Activated CD8-positive, alpha-beta T cell treated with anti-CD3 and anti-CD28 coated beads for 36 hours (primary cell): ENCODE data around the gene UBAC1. TPM values are rescaled to one million over a fixed set of nuclear protein-coding genes. Genes with fewer than 3 reads are reported as not detected.

Source experiments
- ATAC-seq: fragments of 200-7000 bp; cut with Tn5 transposase; one replicate; pipeline ENCODE4 v1.10.0; 2021; ENCODE audit warnings: mild to moderate bottlenecking, moderate library complexity
- CTCF ChIA-PET: fragments of 350-600 bp; sonication (Branson Sonifier 250); formaldehyde crosslinking; loops from one replicate; lab custom pipeline; 2021; ENCODE audit warnings: antibody characterized with exemption; lab: Charles Lee
- POLR2A ChIA-PET: fragments of 350-600 bp; sonication (Branson Sonifier 250); formaldehyde crosslinking; loops from one replicate; lab custom pipeline; 2021; ENCODE audit warnings: antibody characterized with exemption; lab: Charles Lee
- DNase-seq: peaks from one replicate; pipeline ENCODE4 v3.0.0-alpha.2; 2020
- H3K27ac Mint-ChIP-seq: one replicate; pipeline ENCODE4 v1.8.0; 2021; ENCODE audit warnings: mild to moderate bottlenecking, mixed read lengths
- H3K27me3 Mint-ChIP-seq: one replicate; pipeline ENCODE4 v1.8.0; 2021; ENCODE audit warnings: mixed read lengths
- H3K36me3 Mint-ChIP-seq: one replicate; pipeline ENCODE4 v1.8.0; 2021; ENCODE audit warnings: low read depth, mixed read lengths
- H3K4me1 Mint-ChIP-seq: one replicate; pipeline ENCODE4 v1.8.0; 2021; ENCODE audit warnings: low read depth, mixed read lengths
- H3K4me3 Mint-ChIP-seq: one replicate; pipeline ENCODE4 v1.8.0; 2021; ENCODE audit warnings: mild to moderate bottlenecking, moderate library complexity, mixed read lengths
- H3K9me3 Mint-ChIP-seq: one replicate; pipeline ENCODE4 v1.8.0; 2021; ENCODE audit warnings: mixed read lengths
- intact Hi-C: fragments of 100-400 bp; cut with micrococcal nuclease; formaldehyde crosslinking; loops from one replicate; pipeline ENCODE4 v1.10.0; 2022
- total RNA-seq, 2 experiments: library from RNA; stranded (reverse); gene quantifications; one replicate each; pipeline ENCODE4 v1.2.3, GENCODE V29; 2021
- TF ChIP-seq, protein P1 (sequence below): fragments of 200-600 bp; IDR thresholded peaks from one replicate; pipeline ENCODE4 v1.8.0; 2022; ENCODE audit warnings: antibody characterized with exemption, mild to moderate bottlenecking

The UBAC1 gene
- total RNA-seq, 2 experiments from 2014 or later = 32.4 to 34.3 TPM

DNA sequence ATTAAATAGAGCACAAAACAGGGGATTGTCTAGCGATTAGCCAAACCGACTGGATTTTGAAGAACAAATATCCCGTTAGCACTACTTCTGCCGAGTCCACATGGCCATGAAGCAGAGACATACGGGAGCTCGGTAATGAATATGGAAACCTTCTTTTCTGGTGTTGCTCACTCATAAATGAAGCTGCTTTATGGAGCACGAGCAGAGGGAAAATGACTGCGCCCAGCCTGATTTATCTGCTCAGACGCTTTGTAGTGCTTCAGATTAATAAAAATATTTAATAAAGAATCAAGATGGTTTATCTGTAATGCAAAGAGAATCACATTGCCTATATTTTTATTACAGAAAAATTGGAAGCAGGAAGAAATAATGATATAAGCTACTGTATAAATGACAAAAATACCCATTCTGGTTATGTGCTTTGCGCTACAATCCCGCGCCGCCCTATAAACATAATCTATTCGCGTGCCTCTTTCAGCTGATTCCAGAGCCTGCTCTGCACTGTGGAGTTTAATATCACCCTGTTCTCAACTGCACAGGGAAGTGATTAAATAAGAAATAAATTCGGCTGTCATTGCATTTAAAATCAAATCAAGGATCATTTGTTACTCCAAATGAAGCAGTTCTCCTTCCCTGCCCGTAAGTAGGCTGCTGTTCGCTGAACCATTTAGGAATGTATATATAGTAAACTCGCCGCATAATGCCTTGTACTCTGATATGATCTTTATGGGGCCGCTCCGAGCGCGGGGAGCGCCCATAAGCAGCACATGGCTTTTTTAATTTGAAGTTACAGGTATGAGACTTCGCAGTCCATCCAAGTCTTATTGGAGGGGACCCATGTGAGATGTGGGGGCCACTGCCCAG, 22.3 kb upstream of the UBAC1 start:
- intact Hi-C loops = no loop called here
- CTCF ChIA-PET = interaction anchor here (0.7 to 1.9 kb wide), 3 partner anchors 10 to 139 kb away, joined by 3 to 5 read pairs (median 3); no protein-coding TSS in a partner anchor
- ATAC-seq (no peak), DNase-seq (no peak)
- Mint-ChIP-seq H3K36me3 (no peaks in the 10 kb centered on the region), H3K4me1 (peaks cover 8% of the 10 kb centered on the region), H3K27me3 (no peaks in the 10 kb centered on the region), H3K9me3 (no peaks in the 10 kb centered on the region), H3K27ac (no peak overlapping the region), H3K4me3 (no peak overlapping the region)
- POLR2A ChIA-PET = no interaction called here
- TF ChIP-seq, protein P1, sequence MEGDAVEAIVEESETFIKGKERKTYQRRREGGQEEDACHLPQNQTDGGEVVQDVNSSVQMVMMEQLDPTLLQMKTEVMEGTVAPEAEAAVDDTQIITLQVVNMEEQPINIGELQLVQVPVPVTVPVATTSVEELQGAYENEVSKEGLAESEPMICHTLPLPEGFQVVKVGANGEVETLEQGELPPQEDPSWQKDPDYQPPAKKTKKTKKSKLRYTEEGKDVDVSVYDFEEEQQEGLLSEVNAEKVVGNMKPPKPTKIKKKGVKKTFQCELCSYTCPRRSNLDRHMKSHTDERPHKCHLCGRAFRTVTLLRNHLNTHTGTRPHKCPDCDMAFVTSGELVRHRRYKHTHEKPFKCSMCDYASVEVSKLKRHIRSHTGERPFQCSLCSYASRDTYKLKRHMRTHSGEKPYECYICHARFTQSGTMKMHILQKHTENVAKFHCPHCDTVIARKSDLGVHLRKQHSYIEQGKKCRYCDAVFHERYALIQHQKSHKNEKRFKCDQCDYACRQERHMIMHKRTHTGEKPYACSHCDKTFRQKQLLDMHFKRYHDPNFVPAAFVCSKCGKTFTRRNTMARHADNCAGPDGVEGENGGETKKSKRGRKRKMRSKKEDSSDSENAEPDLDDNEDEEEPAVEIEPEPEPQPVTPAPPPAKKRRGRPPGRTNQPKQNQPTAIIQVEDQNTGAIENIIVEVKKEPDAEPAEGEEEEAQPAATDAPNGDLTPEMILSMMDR = no peak

DNA sequence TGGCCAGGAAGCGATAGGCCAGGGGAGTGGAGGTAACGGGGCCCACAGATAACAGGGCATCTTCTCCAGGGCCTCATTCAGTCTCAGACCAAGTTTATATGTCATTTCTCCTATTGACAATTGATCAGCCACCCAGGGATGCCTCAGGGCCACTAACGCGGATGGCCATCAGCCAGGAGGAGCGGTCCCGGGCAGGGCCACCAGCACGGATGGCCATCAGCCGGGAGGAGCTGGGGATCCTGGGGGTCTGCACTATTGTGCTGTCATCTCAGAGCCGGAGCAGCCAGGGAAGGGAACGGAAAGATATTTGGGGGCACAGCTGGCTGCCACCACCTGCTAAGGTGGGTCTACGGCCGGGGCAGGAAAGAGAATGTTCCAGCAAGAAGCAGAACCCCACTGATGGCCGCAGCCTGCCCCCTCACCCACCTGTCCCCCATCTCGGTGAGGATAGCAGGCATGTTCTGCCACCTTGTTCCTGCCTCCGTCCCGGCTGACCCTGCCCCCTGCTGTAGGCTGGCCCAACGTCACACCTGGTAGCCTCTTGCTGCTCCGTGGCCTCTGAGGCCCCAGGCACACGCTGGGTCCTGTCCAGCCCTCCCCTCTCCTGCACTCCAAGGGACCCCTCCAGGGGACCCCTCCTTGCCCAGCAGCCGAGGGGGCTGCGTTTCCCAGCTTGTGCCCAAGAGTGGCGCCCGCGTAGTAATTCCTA, 21.5 kb upstream of the UBAC1 start:
- TF ChIP-seq, protein P1 = no peak

DNA sequence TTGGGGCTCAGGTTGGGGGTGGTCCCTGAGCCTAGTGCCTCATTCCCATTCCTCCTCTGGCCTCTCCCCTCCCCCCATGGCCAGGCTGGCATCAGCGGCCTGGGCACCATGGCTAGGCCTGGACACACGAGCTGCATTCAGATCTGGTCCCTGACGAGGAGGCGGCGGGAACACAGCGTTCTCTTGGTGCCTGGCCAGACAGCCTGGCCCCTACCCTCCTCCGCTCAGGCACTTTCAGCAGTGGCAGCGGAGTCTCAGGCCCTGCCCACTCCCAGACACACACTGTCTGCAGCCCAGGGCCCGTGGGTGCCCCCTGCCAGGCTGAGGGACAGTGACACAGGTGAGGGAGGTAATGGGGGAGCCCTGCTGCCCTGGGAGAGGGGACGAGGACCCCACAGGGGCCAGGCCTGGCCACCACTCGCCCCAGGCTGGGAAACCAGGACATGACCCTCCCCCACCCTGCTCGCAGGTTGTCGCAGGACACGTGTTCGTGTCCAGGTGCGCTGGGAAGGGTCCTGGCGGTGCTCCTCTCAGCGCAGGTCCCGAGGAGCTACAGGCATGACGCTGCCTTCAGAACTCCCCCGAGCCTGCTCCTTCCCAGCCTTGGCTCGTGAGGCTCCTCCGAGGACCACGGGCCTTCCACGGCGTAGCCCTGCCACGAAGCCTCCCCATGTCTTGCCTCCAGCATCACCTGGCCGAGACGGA, 19.9 kb upstream of the UBAC1 start:
- no peaks in the 10 kb centered on the region for H3K9me3 Mint-ChIP-seq

More for the DNA sequence above, 21.5 kb upstream of the UBAC1 start:
- POLR2A ChIA-PET = no interaction called here
- H3K27me3 Mint-ChIP-seq = no peaks in the 10 kb centered on the region
- H3K9me3 Mint-ChIP-seq = no peaks in the 10 kb centered on the region
- H3K4me1 Mint-ChIP-seq = peaks cover 8% of the 10 kb centered on the region
- no peaks in the 10 kb centered on the region for H3K36me3 Mint-ChIP-seq
- no peak overlapping the region for H3K4me3 Mint-ChIP-seq
- no peak for ATAC-seq
- H3K27ac Mint-ChIP-seq = no peak overlapping the region
- no peak for DNase-seq
- intact Hi-C loops = no loop called here
- CTCF ChIA-PET = interaction anchor here (1.0 to 1.9 kb wide), 2 partner anchors 15 to 139 kb away, joined by 3 to 5 read pairs; no protein-coding TSS in a partner anchor

DNA sequence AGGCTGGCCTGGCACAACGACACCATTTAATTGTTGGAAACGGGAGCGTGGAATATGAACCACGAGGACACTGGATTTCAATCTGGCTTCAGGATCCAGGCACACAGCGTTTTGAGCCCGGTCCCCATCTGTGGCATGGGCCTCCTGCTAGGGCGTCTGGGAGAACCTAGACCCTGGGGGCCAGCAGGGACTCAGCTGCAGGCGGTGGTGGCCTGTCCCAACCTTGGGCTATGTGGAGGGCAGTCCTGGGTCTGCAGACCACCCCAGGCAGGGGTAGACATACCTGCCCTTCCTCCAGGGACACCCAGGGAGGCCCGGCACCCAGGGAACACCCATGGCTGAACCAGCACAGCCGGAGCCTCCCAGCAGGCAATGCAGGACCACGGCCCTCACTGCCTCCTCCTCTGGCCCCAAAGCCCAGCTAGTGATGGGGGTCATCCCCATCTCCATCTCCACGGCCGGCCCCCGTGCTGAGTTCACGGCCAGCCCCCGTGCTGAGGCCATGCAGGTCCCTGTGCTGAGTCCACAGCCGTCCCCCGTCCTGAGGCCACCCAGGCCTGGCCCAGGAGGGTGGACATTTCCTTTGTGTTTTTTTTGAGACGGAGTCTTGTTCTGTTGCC, 18.5 kb upstream of the UBAC1 start:
- peaks cover 11% of the 10 kb centered on the region for H3K4me1 Mint-ChIP-seq
- no peaks in the 10 kb centered on the region for H3K36me3 Mint-ChIP-seq
- ChIA-PET CTCF (interaction anchor here (1.5 kb wide), 1 partner anchor 12 kb away, joined by 4 read pairs; no protein-coding TSS in a partner anchor), POLR2A (interaction anchor here (0.9 to 1.0 kb wide), 2 partner anchors 10 to 18 kb away, joined by 3 read pairs; partner anchors contain the start of gene UBAC1)
- intact Hi-C loops = no loop called here
- TF ChIP-seq, protein P1 = no peak
- ATAC-seq = no peak
- H3K4me3 Mint-ChIP-seq = no peak overlapping the region
- DNase-seq = no peak
- H3K27me3 Mint-ChIP-seq = no peaks in the 10 kb centered on the region
- H3K9me3 Mint-ChIP-seq = no peaks in the 10 kb centered on the region
- no peak overlapping the region for H3K27ac Mint-ChIP-seq

More for the DNA sequence above, 19.9 kb upstream of the UBAC1 start:
- DNase-seq (no peak), ATAC-seq (no peak)
- Mint-ChIP-seq H3K27ac (no peak overlapping the region), H3K27me3 (no peaks in the 10 kb centered on the region), H3K4me3 (no peak overlapping the region), H3K36me3 (no peaks in the 10 kb centered on the region), H3K4me1 (peaks cover 11% of the 10 kb centered on the region)
- TF ChIP-seq, protein P1 = no peak
- intact Hi-C loops = no loop called here
- POLR2A ChIA-PET = no interaction called here
- CTCF ChIA-PET = no interaction called here
